ENCODE results near the gene GPS1.

The GPS1 gene

DNA sequence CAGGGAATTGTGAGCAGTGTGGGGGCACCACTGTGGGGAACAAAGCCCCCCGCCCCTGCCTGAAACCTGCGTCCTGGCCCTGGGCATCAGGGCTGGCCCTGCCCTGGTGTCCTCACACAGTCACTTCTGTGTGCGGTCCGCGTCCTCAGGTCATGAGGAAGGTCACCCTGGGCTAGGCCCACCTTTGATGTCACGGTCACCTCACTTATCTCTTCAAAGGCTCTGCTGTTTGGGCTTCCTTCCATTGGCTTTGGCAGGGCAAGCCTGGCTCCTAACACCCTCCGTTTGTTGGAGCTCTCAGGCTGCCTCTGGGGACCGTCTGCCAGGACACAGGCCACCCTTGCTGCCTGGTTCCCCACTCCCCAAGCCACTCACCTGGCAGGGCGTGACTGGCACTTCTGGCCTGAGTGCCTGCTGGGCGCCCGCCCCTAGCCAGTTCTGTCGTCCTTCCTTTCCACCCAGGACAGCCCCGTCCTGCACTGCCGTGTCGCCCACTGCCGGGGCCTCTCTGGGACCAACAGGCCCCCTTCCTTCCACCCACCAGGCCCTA is 37.9 kb upstream of the GPS1 start:
- no peak overlapping the region for H3K4ac ChIP-seq (ENCODE audit: low read depth, low read length)
- H3K14ac ChIP-seq (ENCODE audit: low read length), result peak overlapping the region; percentile 5
- no CpG with 5 or more reads among the region's 16 CpGs for WGBS (ENCODE audit: extremely low coverage, insufficient coverage, insufficient read length)
- H3K79me2 ChIP-seq (ENCODE audit: control insufficient read depth, insufficient read depth, low read length, poor library complexity), result peaks cover 2% of the 10 kb centered on the region
- H2BK120ac ChIP-seq (ENCODE audit: insufficient read depth, low read length, poor library complexity), result peak overlapping the region; percentile 37
- peaks cover 18 to 22% of the 10 kb centered on the region in 2 experiments for H3K36me3 ChIP-seq (ENCODE audit: control insufficient read depth in 1 of 2, insufficient read depth in 2 of 2, low read length in 2 of 2)
- no peak overlapping the region for H3K23ac ChIP-seq (ENCODE audit: low read length)
- H3K4me1 ChIP-seq (ENCODE audit: control insufficient read depth in 1 of 2, insufficient read depth in 2 of 2, low read length in 2 of 2), result peaks cover 17 to 18% of the 10 kb centered on the region in 2 experiments
- H2BK12ac ChIP-seq (ENCODE audit: low read length), result peak overlapping the region; percentile 6
- no peak for DNase-seq
- peak overlapping the region; percentile 31 for H2AK5ac ChIP-seq (ENCODE audit: low read length)
- H3K4me3 ChIP-seq (ENCODE audit: low read depth, low read length), result no peak overlapping the region
- H3K9ac ChIP-seq (ENCODE audit: low read length), result no peak overlapping the region
- peak overlapping the region; percentile 10 for H3K18ac ChIP-seq (ENCODE audit: low read length)
- no peak overlapping the region for H4K8ac ChIP-seq (ENCODE audit: low read depth, low read length)
- H3K27ac ChIP-seq (ENCODE audit: low read depth, low read length), result no peak overlapping the region
- H3K4me2 ChIP-seq (ENCODE audit: low read length), result no peak overlapping the region
- no peaks in the 10 kb centered on the region for H3K27me3 ChIP-seq (ENCODE audit: insufficient read depth, low read length)
- H3K9me3 ChIP-seq (ENCODE audit: insufficient read depth, low read depth, low read length), result peaks cover 2% of the 10 kb centered on the region
- peaks cover 13% of the 10 kb centered on the region for H3K79me1 ChIP-seq (ENCODE audit: low read length)
- H4K12ac ChIP-seq (ENCODE audit: low read depth, low read length), result no peak overlapping the region
- no peak overlapping the region for H2BK5ac ChIP-seq (ENCODE audit: low read depth, low read length, poor library complexity)
- peak overlapping the region; percentile 45 for H4K91ac ChIP-seq (ENCODE audit: low read depth, low read length)
- H2AFZ ChIP-seq (ENCODE audit: insufficient read depth, low read length, poor library complexity), result no peak overlapping the region

DNA sequence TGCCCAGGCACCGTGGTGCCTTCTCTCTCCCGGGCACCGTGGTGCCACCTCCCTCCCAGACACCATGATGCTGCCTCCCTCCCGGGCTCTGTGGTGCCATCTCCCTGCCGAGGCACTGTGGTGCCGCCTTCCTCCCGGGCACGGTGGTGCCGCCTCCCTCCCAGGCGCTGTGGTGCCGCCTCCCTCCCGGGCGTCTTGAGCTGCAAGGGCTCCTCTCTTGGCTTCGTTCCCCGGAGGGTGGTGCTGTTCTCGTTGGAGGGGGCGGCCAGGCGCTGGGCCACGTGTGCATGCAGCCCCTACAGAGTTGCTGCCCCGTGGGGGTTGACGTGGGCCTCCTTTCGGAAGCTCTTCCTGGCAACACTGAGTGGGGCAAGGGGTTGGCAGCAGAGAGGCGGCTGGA is 37.3 kb upstream of the GPS1 start:
- peaks cover 13% of the 10 kb centered on the region for H3K79me1 ChIP-seq (ENCODE audit: low read length)
- H3K14ac ChIP-seq (ENCODE audit: low read length), result no peak overlapping the region
- no peak overlapping the region for H2BK5ac ChIP-seq (ENCODE audit: low read depth, low read length, poor library complexity)
- H3K4ac ChIP-seq (ENCODE audit: low read depth, low read length), result no peak overlapping the region
- H3K18ac ChIP-seq (ENCODE audit: low read length), result no peak overlapping the region
- H3K36me3 ChIP-seq (ENCODE audit: control insufficient read depth in 1 of 2, insufficient read depth in 2 of 2, low read length in 2 of 2), result peaks cover 20 to 24% of the 10 kb centered on the region in 2 experiments
- no peak overlapping the region for H3K27ac ChIP-seq (ENCODE audit: low read depth, low read length)
- no peak overlapping the region for H3K23ac ChIP-seq (ENCODE audit: low read length)
- peaks cover 17 to 18% of the 10 kb centered on the region in 2 experiments for H3K4me1 ChIP-seq (ENCODE audit: control insufficient read depth in 1 of 2, insufficient read depth in 2 of 2, low read length in 2 of 2)
- H4K8ac ChIP-seq (ENCODE audit: low read depth, low read length), result no peak overlapping the region
- no peak overlapping the region for H4K12ac ChIP-seq (ENCODE audit: low read depth, low read length)
- peaks cover 2% of the 10 kb centered on the region for H3K9me3 ChIP-seq (ENCODE audit: insufficient read depth, low read depth, low read length)
- no peaks in the 10 kb centered on the region for H3K27me3 ChIP-seq (ENCODE audit: insufficient read depth, low read length)
- H3K79me2 ChIP-seq (ENCODE audit: control insufficient read depth, insufficient read depth, low read length, poor library complexity), result peaks cover 2% of the 10 kb centered on the region
- DNase-seq, result no peak
- H2BK12ac ChIP-seq (ENCODE audit: low read length), result no peak overlapping the region
- no peak overlapping the region for H2AFZ ChIP-seq (ENCODE audit: insufficient read depth, low read length, poor library complexity)
- H3K4me2 ChIP-seq (ENCODE audit: low read length), result no peak overlapping the region
- no peak overlapping the region for H4K91ac ChIP-seq (ENCODE audit: low read depth, low read length)
- no CpG with 5 or more reads among the region's 23 CpGs for WGBS (ENCODE audit: extremely low coverage, insufficient coverage, insufficient read length)
- peak overlapping the region; percentile 11 for H2AK5ac ChIP-seq (ENCODE audit: low read length)
- H3K4me3 ChIP-seq (ENCODE audit: low read depth, low read length), result no peak overlapping the region
- H2BK120ac ChIP-seq (ENCODE audit: insufficient read depth, low read length, poor library complexity), result no peak overlapping the region
- H3K9ac ChIP-seq (ENCODE audit: low read length), result no peak overlapping the region

- no peak for DNase-seq
- Histone ChIP-seq H3K9me3 (ENCODE audit: insufficient read depth, low read depth, low read length) (peaks cover 2% of the 10 kb centered on the region), H3K4me1 (ENCODE audit: control insufficient read depth in 1 of 2, insufficient read depth in 2 of 2, low read length in 2 of 2) (peaks cover 17 to 18% of the 10 kb centered on the region in 2 experiments), H3K18ac (ENCODE audit: low read length) (no peak overlapping the region), H2BK5ac (ENCODE audit: low read depth, low read length, poor library complexity) (no peak overlapping the region), H2BK12ac (ENCODE audit: low read length) (no peak overlapping the region), H3K79me2 (ENCODE audit: control insufficient read depth, insufficient read depth, low read length, poor library complexity) (peaks cover 2% of the 10 kb centered on the region), H3K36me3 (ENCODE audit: control insufficient read depth in 1 of 2, insufficient read depth in 2 of 2, low read length in 2 of 2) (peaks cover 20 to 23% of the 10 kb centered on the region in 2 experiments), H3K4me2 (ENCODE audit: low read length) (no peak overlapping the region), H4K8ac (ENCODE audit: low read depth, low read length) (no peak overlapping the region), H3K23ac (ENCODE audit: low read length) (no peak overlapping the region), H3K27ac (ENCODE audit: low read depth, low read length) (no peak overlapping the region), H3K79me1 (ENCODE audit: low read length) (peaks cover 13% of the 10 kb centered on the region), H3K4ac (ENCODE audit: low read depth, low read length) (no peak overlapping the region), H4K12ac (ENCODE audit: low read depth, low read length) (no peak overlapping the region), H4K91ac (ENCODE audit: low read depth, low read length) (no peak overlapping the region), H3K14ac (ENCODE audit: low read length) (no peak overlapping the region), H3K4me3 (ENCODE audit: low read depth, low read length) (no peak overlapping the region), H2AFZ (ENCODE audit: insufficient read depth, low read length, poor library complexity) (no peak overlapping the region), H3K9ac (ENCODE audit: low read length) (no peak overlapping the region), H2AK5ac (ENCODE audit: low read length) (no peak overlapping the region), H3K27me3 (ENCODE audit: insufficient read depth, low read length) (no peaks in the 10 kb centered on the region), H2BK120ac (ENCODE audit: insufficient read depth, low read length, poor library complexity) (no peak overlapping the region)
- WGBS (ENCODE audit: extremely low coverage, insufficient coverage, insufficient read length), result no CpG with 5 or more reads among the region's 13 CpGs
These were observed 36.8 kb upstream of the GPS1 start for GRCh38 chr17:82014971-82015310.

GRCh38 chr17:82015311-82015971 is 36.3 kb upstream of the GPS1 start:
- no peak overlapping the region for H3K4me3 ChIP-seq (ENCODE audit: low read depth, low read length)
- H4K12ac ChIP-seq (ENCODE audit: low read depth, low read length), result no peak overlapping the region
- H2AK5ac ChIP-seq (ENCODE audit: low read length), result no peak overlapping the region
- no peak overlapping the region for H4K91ac ChIP-seq (ENCODE audit: low read depth, low read length)
- H3K79me2 ChIP-seq (ENCODE audit: control insufficient read depth, insufficient read depth, low read length, poor library complexity), result peaks cover 2% of the 10 kb centered on the region
- H3K4me2 ChIP-seq (ENCODE audit: low read length), result no peak overlapping the region
- no peak overlapping the region for H3K14ac ChIP-seq (ENCODE audit: low read length)
- no peak overlapping the region for H4K8ac ChIP-seq (ENCODE audit: low read depth, low read length)
- peaks cover 20 to 23% of the 10 kb centered on the region in 2 experiments for H3K36me3 ChIP-seq (ENCODE audit: control insufficient read depth in 1 of 2, insufficient read depth in 2 of 2, low read length in 2 of 2)
- H3K4ac ChIP-seq (ENCODE audit: low read depth, low read length), result no peak overlapping the region
- peaks cover 13% of the 10 kb centered on the region for H3K79me1 ChIP-seq (ENCODE audit: low read length)
- no CpG with 5 or more reads among the region's 24 CpGs for WGBS (ENCODE audit: extremely low coverage, insufficient coverage, insufficient read length)
- peaks cover 17 to 18% of the 10 kb centered on the region in 2 experiments for H3K4me1 ChIP-seq (ENCODE audit: control insufficient read depth in 1 of 2, insufficient read depth in 2 of 2, low read length in 2 of 2)
- H3K27me3 ChIP-seq (ENCODE audit: insufficient read depth, low read length), result no peaks in the 10 kb centered on the region
- H3K27ac ChIP-seq (ENCODE audit: low read depth, low read length), result no peak overlapping the region
- H2BK5ac ChIP-seq (ENCODE audit: low read depth, low read length, poor library complexity), result no peak overlapping the region
- H2BK12ac ChIP-seq (ENCODE audit: low read length), result no peak overlapping the region
- no peak overlapping the region for H3K23ac ChIP-seq (ENCODE audit: low read length)
- H3K9ac ChIP-seq (ENCODE audit: low read length), result no peak overlapping the region
- H3K9me3 ChIP-seq (ENCODE audit: insufficient read depth, low read depth, low read length), result peaks cover 2% of the 10 kb centered on the region
- no peak overlapping the region for H2AFZ ChIP-seq (ENCODE audit: insufficient read depth, low read length, poor library complexity)
- no peak overlapping the region for H2BK120ac ChIP-seq (ENCODE audit: insufficient read depth, low read length, poor library complexity)
- no peak for DNase-seq
- H3K18ac ChIP-seq (ENCODE audit: low read length), result no peak overlapping the region
